T-helper 1 cell treated with Interleukin-12 subunit alpha and Interleukin-12 subunit beta and Interleukin-4 antibody, amounts not matched to agents 30 ng/mL and 1 ng/mL, for 36 hours (primary cell): ENCODE data around the gene COX7A2. TPM values are rescaled to one million over a fixed set of nuclear protein-coding genes. Genes with fewer than 3 reads are reported as not detected.

Source experiments
- intact Hi-C: fragments of 100-400 bp; cut with micrococcal nuclease; formaldehyde crosslinking; loops from one replicate; pipeline ENCODE4 v1.15.1; 2024
- total RNA-seq: library from RNA; stranded (reverse); gene quantifications from 2 replicates; pipeline ENCODE4 v1.2.3, GENCODE V29; 2022

The COX7A2 gene, protein sequence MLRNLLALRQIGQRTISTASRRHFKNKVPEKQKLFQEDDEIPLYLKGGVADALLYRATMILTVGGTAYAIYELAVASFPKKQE
- total RNA-seq, result 423 and 440 TPM in 2 replicates

DNA sequence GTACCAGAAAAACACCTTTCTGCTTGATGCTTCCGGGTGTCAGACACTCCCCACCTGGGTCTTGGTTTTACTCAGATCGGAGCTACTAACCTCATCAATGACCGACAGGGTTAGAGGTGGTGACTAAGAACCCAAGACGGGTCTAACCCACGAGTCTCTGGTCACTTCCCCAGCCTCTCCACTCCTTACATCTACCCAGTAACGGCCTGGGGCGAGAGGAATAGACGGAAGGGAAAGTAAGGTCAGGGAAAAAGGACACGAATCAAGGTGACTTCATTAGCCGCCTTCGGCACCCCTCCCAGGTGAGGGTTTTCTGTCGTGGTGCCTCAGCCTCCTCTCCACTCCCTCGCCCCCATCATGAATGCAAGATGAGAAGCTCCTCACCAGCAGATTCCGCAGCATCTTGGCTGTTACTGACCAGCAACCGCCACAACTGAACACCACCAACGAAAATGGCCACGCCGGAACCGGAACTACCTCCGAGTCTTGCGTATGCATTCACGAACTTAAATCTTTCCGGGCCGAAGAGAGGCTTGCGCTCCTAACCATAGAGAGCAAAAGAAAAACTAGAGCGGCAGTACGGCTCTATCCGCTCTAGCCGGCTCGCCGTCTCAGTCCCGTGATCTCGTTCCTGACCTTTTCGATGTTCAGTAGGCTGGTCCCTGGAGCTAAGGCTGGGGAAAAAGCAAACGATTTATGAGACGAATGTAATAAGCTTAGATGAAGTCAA, at the start of gene COX7A2:
TSS of gene COX7A2 (minus strand) at position 469 of the 730 bp plus-strand sequence. CDS start at position 402, 67 bp downstream.
- intact Hi-C loops, result loop anchor here (1.0 to 10.0 kb wide), 12 partner anchors 15 to 1789 kb away; partner anchors contain the start of genes CGAS, EEF1A1, SENP6 and TMEM30A

DNA sequence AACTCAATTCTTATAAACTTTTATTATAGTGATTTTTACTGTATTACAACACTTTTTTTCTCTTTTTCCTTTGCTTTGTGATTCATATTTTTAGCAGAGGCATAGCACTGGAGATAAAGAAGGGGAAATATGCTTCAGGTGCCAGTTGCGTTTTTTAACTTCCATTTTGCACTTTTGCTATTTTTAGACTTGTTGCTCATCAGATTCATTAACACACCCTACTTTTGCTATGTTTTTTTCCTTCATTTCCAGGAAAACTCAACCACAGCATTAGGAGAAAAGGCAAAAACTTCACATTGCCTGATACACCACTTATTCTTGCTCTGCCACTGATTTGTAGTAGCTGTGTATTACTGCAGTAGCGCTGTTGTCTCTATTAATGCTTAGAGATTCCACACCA, 49.0 kb upstream of the COX7A2 start:
- intact Hi-C loops, result no loop called here

- intact Hi-C loops, result no loop called here
Observed at GRCh38 chr6:75291744-75292143, 48.1 kb upstream of the COX7A2 start.

DNA sequence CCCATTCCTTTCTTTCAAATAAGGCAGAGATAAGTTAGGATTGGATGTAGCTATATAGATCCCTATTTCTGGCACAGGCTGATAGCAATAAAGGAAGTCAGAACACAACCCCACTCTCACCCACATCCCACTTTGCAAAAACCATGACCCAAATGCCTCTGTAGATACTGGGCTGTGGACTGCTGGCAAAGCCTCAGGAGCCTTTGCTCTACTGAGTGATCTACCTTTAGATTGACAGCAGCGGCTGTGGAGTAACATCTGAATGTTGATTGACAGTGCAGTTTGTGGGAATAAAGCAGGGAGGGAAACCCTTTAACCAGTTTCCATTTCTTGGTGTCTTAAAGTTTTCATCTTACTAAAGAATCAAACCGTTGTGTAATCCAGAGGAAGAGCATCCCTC, 47.7 kb upstream of the COX7A2 start:
- intact Hi-C loops, result no loop called here

GRCh38 chr6:75290136-75290945, 46.7 kb upstream of the COX7A2 start:
- intact Hi-C loops, result no loop called here

- intact Hi-C loops, result no loop called here
Observed at GRCh38 chr6:75288023-75288422, 44.4 kb upstream of the COX7A2 start.

DNA sequence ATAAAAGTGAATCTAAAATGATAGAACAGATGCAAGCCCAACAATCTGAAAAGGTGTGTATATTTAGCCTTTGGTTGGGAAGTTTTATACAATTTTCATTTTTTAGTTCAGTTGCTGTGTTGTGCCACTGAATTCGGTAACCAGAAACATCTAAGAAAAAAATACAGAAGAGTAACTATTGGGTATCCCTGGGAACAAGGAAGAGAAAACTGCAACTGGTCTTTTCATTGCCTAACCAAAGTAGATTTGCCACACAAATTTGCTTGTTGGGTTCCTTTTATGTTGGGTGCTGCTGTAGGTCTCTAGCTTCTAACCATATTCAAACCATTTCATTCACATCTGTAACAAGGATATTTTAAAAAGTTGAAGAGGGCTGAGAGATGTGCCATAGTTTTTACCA, 43.8 kb upstream of the COX7A2 start:
- intact Hi-C loops, result no loop called here

GRCh38 chr6:75286955-75287354, 43.4 kb upstream of the COX7A2 start:
- intact Hi-C loops, result no loop called here

DNA sequence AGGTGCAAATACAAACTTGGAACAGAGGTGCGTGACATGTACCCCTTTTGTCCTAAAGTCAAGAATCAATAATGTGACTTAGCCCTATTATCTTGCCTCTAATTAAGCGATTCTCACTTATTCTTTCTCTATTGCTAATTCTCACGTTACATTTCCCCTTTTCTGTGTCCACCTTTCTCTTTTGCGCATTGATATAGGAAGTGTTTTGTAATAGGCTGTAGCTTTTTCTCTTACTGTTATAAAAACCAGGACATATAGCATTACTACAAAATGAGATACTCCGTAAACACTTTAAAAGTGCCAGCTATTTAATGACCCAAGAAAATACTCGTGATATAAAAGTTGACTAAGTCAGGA, 41.7 kb upstream of the COX7A2 start:
- intact Hi-C loops, result loop anchor here (1.0 kb wide), 6 partner anchors 12 to 1764 kb away; partner anchors contain the start of gene EEF1A1

- intact Hi-C loops, result loop anchor here (1.0 to 5.0 kb wide), 9 partner anchors 13 to 1763 kb away; partner anchors contain the start of genes COX7A2 and EEF1A1
Observed at GRCh38 chr6:75284632-75285282, 41.2 kb upstream of the COX7A2 start, which contains the start of gene TMEM30A. TMEM30A (minus strand) TSS chr6:75284792; CDS start chr6:75284638, 154 bp downstream.

DNA sequence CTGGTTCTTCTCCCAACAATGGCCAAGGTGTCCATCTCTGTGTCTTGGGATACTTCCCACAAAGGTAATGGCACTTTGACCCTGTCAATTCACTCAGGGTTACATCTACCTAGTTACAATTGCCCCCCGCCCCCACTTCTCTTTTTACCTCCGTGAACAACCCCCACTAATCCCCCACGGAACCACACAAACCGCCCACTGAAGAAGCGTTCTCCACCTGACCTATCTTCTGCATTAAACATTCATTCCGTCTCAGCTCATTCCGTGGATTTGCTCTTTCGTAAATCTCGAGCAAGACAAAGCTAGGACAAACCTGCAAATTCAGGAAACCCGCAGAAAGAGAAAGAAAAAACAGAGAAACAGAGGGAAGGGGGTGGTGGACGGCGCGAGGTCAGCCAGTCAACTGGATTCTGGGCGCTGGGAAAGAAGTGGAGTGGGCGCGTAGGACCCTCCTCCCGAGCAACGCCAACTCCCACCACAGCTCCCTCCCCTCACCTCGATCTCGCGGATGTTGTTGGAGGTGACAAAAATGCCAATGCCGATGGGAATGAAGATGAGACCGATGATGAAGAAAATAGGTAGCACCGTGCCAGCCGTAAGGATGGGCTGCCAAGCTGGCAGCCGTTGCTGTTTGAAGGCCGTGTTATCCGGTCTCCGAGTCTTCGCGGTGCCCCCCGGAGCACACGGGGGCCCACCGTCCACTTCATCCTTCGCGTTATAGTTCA, 40.5 kb upstream of the COX7A2 start:
- intact Hi-C loops, result loop anchor here (1.0 to 5.0 kb wide), 5 partner anchors 9 to 1697 kb away; partner anchors contain the start of gene COX7A2

GRCh38 chr6:75282706-75283105, 39.1 kb upstream of the COX7A2 start:
- intact Hi-C loops, result loop anchor here (1.0 to 5.0 kb wide), 3 partner anchors 7 to 1695 kb away; no protein-coding TSS in a partner anchor

GRCh38 chr6:75281653-75282052, 38.1 kb upstream of the COX7A2 start:
- intact Hi-C loops, result loop anchor here (5.0 kb wide), 1 partner anchor 1694 kb away; no protein-coding TSS in a partner anchor

DNA sequence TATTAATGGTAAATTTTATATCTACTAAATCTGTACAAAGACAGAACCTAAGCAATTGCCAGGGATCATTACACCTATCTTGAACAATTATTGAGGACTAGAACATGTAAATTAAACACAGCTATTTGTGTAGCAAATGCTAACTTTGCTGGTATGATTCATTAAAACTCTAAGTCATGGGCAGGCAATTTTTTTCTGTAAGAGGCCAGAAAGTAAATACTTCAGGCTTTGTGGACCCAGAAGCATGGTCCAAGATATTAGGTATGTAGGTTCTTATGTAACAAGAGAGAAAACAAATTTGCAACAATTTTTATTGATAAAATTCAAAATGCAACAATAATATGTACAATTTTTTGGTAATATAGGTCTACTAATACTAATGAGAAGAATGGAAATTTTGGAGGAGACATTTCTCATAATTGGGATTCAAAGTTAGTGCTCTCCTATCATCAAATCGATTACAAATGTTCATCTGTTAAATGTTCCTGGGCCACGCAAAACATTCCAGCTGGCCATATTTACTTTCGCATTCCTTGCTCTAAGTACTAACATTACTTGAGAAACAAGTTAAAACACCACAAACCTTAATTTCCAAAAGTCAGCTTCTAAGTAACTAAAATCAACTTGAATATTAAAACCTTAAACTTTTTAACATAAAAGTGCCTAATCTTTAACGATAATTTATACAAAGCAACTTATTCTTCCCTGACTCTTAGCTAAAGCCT, 36.7 kb upstream of the COX7A2 start:
- intact Hi-C loops, result loop anchor here (5.0 kb wide), 1 partner anchor 1693 kb away; no protein-coding TSS in a partner anchor

- intact Hi-C loops, result no loop called here
Observed at GRCh38 chr6:75279418-75279817, 35.8 kb upstream of the COX7A2 start.

DNA sequence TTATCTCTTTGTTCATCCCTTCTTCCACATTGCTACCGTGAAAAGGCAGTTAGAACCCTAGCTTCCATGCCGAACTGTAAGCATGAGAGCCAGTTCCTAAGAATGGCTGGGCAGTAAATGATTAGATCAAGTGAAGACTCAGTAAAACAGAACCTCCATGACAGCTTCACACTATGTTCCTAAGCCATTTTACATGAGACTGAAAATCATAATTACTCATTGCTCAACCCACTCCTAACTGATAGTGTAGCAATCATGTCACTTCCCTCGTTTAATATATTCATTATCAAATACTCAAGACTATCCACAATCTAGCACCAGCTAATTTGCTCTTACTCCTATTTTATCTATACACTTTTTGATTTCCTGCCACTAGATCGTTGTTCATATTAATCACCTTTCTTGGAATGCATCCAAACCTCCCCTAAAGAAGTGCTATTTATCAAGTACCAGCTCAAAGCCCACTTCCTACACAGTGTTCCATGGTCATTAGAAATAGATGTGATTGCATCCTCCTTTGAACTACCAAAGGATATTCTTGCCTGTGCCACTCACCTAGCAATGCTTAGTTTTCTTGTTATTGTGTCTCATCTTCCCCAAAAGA, 35.0 kb upstream of the COX7A2 start:
- intact Hi-C loops, result no loop called here

DNA sequence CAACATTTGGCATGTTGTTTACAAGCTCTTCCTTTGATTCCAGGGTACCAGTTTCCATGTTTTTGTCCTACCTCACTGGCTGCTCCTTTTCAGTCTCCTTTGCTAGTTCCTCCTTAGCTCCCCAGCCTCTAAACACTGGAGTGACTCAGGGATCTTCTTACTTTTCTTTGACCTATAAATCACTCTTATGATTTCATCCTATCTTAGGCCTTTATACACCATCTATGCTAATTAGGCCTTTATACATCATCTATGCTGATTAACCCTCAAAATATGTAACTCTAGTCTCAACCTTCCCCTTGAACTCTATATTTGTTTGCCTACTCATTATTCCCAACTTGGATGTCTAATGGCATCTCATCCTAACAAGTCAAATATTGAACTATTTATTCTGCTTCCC, 31.5 kb upstream of the COX7A2 start:
- intact Hi-C loops, result loop anchor here (1.0 kb wide), 1 partner anchor 8 kb away; no protein-coding TSS in a partner anchor

DNA sequence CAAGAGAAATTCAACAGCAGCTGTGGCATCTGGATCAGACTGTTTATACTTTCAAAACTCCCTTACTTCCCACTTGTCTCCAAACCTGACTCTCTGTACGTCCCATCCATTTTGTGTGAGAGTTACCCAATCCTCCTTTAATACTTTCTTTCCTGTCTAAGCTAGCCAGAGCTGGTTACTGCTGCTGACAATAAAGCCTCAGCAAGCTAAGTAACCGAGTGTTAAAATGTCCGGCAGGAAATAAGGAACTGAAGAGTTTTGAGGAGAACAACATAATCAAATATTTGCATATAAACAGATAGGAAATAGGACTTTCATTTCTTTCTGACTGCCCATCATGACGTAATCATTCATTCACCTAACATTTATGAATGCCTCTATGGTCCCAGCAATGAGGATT, 29.4 kb upstream of the COX7A2 start:
- intact Hi-C loops, result no loop called here

DNA sequence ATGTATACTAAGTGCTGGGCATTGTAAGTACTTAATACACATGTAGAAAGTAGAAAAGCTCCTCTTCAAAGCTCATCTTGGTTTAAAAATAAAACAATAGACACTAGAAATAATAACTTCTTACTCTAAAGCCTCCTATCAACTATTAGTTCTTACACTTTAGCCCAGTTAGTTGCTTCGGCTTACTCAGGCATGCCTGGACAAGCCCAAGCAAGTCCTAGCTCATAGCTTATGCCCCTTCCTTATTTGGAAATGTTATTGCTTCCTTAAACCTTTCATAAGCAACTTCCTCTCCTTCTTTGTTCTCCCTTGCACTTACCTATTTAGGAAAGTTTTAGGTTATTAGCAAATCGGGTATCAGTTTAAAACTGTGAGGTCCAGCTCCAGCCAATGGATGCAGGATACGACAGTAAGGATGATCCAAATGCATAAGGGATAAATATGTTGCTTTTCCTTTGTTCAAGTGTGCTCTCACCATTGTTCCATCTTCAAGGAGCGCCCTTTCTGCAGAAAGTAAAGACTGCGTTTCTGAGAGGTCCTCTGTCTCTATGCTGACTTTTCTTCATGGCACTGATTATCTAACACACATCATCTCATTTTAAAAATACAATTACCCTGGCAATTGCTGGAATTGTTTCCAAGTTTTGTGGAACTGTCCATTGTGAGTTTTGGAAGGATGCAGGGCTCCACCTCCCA, 28.7 kb upstream of the COX7A2 start:
- intact Hi-C loops, result no loop called here
